ENCODE measurements around the gene TMEM190. TPM values are rescaled to one million over a fixed set of nuclear protein-coding genes. Genes with fewer than 3 reads are reported as not detected.

Gene TMEM190
- total and polyA plus RNA-seq, 9 of the 15 experiments (the other 6 are each of a cell fraction or from before 2014, with no cell fraction given): not detected

GRCh38 chr19:55385724-55386492 lies 9.3 kb downstream of the TMEM190 start, which contains the start of gene RPL28 (continued):
- TF ChIP-seq PYGO2 (tag; IDR thresholded peaks at IDR 0.05) (no peak), SAFB (IDR thresholded peaks at IDR 0.05; ENCODE audit: borderline replicate concordance, low read depth, low read length) (no peak), SMAD3 (CRISPR knock-in tag; conservative IDR thresholded peaks at IDR 0.05) (no peak; the same call in 1 of the 2 replicates), PPARD (CRISPR knock-in tag; IDR thresholded peaks at IDR 0.05) (no peak), XRCC5 (IDR thresholded peaks at IDR 0.05; ENCODE audit: low read depth, low read length) (no peak), ZKSCAN1 (IDR thresholded peaks at IDR 0.05; ENCODE audit: low read depth, low read length) (no peak), REST (IDR thresholded peaks at IDR 0.05; ENCODE audit: borderline replicate concordance) (no peak), REST (CRISPR knock-in tag; IDR thresholded peaks at IDR 0.05; ENCODE audit: low read depth) (peak; percentile 60; the same call in 1 of the 2 replicates)
- TF ChIP-seq, protein P1, sequence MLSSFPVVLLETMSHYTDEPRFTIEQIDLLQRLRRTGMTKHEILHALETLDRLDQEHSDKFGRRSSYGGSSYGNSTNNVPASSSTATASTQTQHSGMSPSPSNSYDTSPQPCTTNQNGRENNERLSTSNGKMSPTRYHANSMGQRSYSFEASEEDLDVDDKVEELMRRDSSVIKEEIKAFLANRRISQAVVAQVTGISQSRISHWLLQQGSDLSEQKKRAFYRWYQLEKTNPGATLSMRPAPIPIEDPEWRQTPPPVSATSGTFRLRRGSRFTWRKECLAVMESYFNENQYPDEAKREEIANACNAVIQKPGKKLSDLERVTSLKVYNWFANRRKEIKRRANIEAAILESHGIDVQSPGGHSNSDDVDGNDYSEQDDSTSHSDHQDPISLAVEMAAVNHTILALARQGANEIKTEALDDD (IDR thresholded peaks at IDR 0.05): no peak
- TF ChIP-seq, protein P2, sequence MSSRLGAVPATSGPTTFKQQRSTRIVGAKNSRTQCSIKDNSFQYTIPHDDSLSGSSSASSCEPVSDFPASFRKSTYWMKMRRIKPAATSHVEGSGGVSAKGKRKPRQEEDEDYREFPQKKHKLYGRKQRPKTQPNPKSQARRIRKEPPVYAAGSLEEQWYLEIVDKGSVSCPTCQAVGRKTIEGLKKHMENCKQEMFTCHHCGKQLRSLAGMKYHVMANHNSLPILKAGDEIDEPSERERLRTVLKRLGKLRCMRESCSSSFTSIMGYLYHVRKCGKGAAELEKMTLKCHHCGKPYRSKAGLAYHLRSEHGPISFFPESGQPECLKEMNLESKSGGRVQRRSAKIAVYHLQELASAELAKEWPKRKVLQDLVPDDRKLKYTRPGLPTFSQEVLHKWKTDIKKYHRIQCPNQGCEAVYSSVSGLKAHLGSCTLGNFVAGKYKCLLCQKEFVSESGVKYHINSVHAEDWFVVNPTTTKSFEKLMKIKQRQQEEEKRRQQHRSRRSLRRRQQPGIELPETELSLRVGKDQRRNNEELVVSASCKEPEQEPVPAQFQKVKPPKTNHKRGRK (tag; IDR thresholded peaks at IDR 0.05): no peak
- TF ChIP-seq, protein P3, sequence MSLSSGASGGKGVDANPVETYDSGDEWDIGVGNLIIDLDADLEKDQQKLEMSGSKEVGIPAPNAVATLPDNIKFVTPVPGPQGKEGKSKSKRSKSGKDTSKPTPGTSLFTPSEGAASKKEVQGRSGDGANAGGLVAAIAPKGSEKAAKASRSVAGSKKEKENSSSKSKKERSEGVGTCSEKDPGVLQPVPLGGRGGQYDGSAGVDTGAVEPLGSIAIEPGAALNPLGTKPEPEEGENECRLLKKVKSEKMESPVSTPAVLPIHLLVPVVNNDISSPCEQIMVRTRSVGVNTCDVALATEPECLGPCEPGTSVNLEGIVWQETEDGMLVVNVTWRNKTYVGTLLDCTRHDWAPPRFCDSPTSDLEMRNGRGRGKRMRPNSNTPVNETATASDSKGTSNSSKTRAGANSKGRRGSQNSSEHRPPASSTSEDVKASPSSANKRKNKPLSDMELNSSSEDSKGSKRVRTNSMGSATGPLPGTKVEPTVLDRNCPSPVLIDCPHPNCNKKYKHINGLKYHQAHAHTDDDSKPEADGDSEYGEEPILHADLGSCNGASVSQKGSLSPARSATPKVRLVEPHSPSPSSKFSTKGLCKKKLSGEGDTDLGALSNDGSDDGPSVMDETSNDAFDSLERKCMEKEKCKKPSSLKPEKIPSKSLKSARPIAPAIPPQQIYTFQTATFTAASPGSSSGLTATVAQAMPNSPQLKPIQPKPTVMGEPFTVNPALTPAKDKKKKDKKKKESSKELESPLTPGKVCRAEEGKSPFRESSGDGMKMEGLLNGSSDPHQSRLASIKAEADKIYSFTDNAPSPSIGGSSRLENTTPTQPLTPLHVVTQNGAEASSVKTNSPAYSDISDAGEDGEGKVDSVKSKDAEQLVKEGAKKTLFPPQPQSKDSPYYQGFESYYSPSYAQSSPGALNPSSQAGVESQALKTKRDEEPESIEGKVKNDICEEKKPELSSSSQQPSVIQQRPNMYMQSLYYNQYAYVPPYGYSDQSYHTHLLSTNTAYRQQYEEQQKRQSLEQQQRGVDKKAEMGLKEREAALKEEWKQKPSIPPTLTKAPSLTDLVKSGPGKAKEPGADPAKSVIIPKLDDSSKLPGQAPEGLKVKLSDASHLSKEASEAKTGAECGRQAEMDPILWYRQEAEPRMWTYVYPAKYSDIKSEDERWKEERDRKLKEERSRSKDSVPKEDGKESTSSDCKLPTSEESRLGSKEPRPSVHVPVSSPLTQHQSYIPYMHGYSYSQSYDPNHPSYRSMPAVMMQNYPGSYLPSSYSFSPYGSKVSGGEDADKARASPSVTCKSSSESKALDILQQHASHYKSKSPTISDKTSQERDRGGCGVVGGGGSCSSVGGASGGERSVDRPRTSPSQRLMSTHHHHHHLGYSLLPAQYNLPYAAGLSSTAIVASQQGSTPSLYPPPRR (CRISPR knock-in tag; IDR thresholded peaks at IDR 0.05; ENCODE audit: borderline replicate concordance): no peak; the same call in 1 of the 2 replicates

All from K562 (cell line).